PC-3 (cell line): ENCODE results near the gene EXOC6B.

Experiments used
- EZH2 ChIP-seq: fragments of 300-600 bp; sonication (generic); IDR thresholded peaks from one replicate; pipeline ENCODE4 v1.6.1; 2017; ENCODE audit warnings: antibody characterized with exemption, mild to moderate bottlenecking, low read length; ENCODE audit not compliant: unreplicated experiment
- EZH2phosphoT487 ChIP-seq: fragments of 300-600 bp; sonication (generic); IDR thresholded peaks from 2 replicates; pipeline ENCODE4 v1.6.1; 2018; ENCODE audit warnings: mild to moderate bottlenecking, antibody characterized with exemption, low read length, borderline replicate concordance
- TF ChIP-seq, protein P1 (sequence below): fragments of 300-600 bp; sonication (generic); conservative IDR thresholded peaks from 2 replicates; pipeline ENCODE4 v1.5.1; 2017; ENCODE audit warnings: antibody characterized with exemption, low read depth, mild to moderate bottlenecking, low read length

GRCh38 chr2:72848436-72849137, 22.8 kb upstream of the EXOC6B start:
- TF ChIP-seq, protein P1, sequence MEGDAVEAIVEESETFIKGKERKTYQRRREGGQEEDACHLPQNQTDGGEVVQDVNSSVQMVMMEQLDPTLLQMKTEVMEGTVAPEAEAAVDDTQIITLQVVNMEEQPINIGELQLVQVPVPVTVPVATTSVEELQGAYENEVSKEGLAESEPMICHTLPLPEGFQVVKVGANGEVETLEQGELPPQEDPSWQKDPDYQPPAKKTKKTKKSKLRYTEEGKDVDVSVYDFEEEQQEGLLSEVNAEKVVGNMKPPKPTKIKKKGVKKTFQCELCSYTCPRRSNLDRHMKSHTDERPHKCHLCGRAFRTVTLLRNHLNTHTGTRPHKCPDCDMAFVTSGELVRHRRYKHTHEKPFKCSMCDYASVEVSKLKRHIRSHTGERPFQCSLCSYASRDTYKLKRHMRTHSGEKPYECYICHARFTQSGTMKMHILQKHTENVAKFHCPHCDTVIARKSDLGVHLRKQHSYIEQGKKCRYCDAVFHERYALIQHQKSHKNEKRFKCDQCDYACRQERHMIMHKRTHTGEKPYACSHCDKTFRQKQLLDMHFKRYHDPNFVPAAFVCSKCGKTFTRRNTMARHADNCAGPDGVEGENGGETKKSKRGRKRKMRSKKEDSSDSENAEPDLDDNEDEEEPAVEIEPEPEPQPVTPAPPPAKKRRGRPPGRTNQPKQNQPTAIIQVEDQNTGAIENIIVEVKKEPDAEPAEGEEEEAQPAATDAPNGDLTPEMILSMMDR: no peak
- no peak for TF ChIP-seq EZH2
- no peak for TF ChIP-seq EZH2phosphoT487
